WTC11 (cell line): Measurements from ENCODE around the gene SLC25A51.

ENCODE experiments used
- AFF4 ChIP-seq: sonication (generic); formaldehyde crosslinking; IDR thresholded peaks from 2 replicates; pipeline ENCODE4 v1.8.1; 2023; ENCODE audit warnings: mild to moderate bottlenecking, missing genetic modification reagents, borderline replicate concordance
- CREM ChIP-seq: sonication (generic); formaldehyde crosslinking; IDR thresholded peaks from 2 replicates; pipeline ENCODE4 v1.8.1; 2022; ENCODE audit warnings: mild to moderate bottlenecking, missing genetic modification reagents, moderate library complexity
- GRHL2 ChIP-seq: fragments of 250-450 bp; sonication (Bioruptor Pico); IDR thresholded peaks from 2 replicates; pipeline ENCODE4 v1.8.0; 2022; ENCODE audit warnings: mild to moderate bottlenecking, moderate library complexity; ENCODE audit not compliant: insufficient replicate concordance, severe bottlenecking
- NR1H2 ChIP-seq: sonication (generic); formaldehyde crosslinking; IDR thresholded peaks from 2 replicates; pipeline ENCODE4 v1.9.0; 2021; ENCODE audit warnings: mild to moderate bottlenecking, moderate library complexity, missing genetic modification reagents
- NR3C1 ChIP-seq: sonication (generic); formaldehyde crosslinking; conservative IDR thresholded peaks from 2 replicates; pipeline ENCODE4 v1.8.1; 2023; ENCODE audit warnings: low read depth, mild to moderate bottlenecking, missing genetic modification reagents
- SP1 ChIP-seq: sonication (generic); formaldehyde crosslinking; conservative IDR thresholded peaks from 2 replicates; pipeline ENCODE4 v1.8.1; 2022; ENCODE audit warnings: missing genetic modification reagents
- USF2 ChIP-seq: sonication (generic); formaldehyde crosslinking; IDR thresholded peaks from 2 replicates; pipeline ENCODE4 v1.8.1; 2023; ENCODE audit warnings: mild to moderate bottlenecking, missing genetic modification reagents, moderate library complexity
- ZNF138 ChIP-seq: sonication (generic); formaldehyde crosslinking; conservative IDR thresholded peaks from 2 replicates; pipeline ENCODE4 v1.8.1; 2022; ENCODE audit warnings: mild to moderate bottlenecking, moderate library complexity, missing genetic modification reagents
- TF ChIP-seq, protein P1 (sequence below): fragments of 200-600 bp; IDR thresholded peaks from 2 replicates; pipeline ENCODE4 v1.8.0; 2022; ENCODE audit warnings: antibody characterized with exemption
- TF ChIP-seq, protein P2 (sequence below): sonication (generic); formaldehyde crosslinking; IDR thresholded peaks from 2 replicates; pipeline ENCODE4 v1.8.0; 2022; ENCODE audit warnings: mild to moderate bottlenecking, missing genetic modification reagents
- TF ChIP-seq, protein P3 (sequence below): sonication (generic); formaldehyde crosslinking; conservative IDR thresholded peaks from 2 replicates; pipeline ENCODE4 v1.8.1; 2023; ENCODE audit warnings: mild to moderate bottlenecking, low read depth, missing genetic modification reagents, moderate library complexity
- TF ChIP-seq, protein P4 (sequence below): sonication (generic); formaldehyde crosslinking; IDR thresholded peaks from 2 replicates; pipeline ENCODE4 v1.8.1; 2022; ENCODE audit warnings: missing genetic modification reagents, borderline replicate concordance
- TF ChIP-seq, protein P5 (sequence below): fragments of 250-450 bp; sonication (Bioruptor Pico); IDR thresholded peaks from 2 replicates; pipeline ENCODE4 v1.9.0; 2021; ENCODE audit warnings: mild to moderate bottlenecking
- TF ChIP-seq, protein P6 (sequence below): fragments of 250-450 bp; sonication (Bioruptor Pico); IDR thresholded peaks from 2 replicates; pipeline ENCODE4 v1.8.0; 2021; ENCODE audit warnings: mild to moderate bottlenecking

GRCh38 chr9:37903647-37904444 lies at the start of gene SLC25A51:
- TF ChIP-seq, protein P1, sequence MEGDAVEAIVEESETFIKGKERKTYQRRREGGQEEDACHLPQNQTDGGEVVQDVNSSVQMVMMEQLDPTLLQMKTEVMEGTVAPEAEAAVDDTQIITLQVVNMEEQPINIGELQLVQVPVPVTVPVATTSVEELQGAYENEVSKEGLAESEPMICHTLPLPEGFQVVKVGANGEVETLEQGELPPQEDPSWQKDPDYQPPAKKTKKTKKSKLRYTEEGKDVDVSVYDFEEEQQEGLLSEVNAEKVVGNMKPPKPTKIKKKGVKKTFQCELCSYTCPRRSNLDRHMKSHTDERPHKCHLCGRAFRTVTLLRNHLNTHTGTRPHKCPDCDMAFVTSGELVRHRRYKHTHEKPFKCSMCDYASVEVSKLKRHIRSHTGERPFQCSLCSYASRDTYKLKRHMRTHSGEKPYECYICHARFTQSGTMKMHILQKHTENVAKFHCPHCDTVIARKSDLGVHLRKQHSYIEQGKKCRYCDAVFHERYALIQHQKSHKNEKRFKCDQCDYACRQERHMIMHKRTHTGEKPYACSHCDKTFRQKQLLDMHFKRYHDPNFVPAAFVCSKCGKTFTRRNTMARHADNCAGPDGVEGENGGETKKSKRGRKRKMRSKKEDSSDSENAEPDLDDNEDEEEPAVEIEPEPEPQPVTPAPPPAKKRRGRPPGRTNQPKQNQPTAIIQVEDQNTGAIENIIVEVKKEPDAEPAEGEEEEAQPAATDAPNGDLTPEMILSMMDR: peak; percentile 78
- TF ChIP-seq AFF4 (CRISPR knock-in tag) (no peak), GRHL2 (no peak), USF2 (CRISPR knock-in tag) (peak; percentile 99), NR3C1 (no peak), SP1 (CRISPR knock-in tag) (peak; percentile 82), NR1H2 (CRISPR knock-in tag) (no peak), CREM (CRISPR knock-in tag) (peak; percentile 69; the same call in 1 of the 2 replicates), ZNF138 (CRISPR knock-in tag) (no peak)
- TF ChIP-seq, protein P2, sequence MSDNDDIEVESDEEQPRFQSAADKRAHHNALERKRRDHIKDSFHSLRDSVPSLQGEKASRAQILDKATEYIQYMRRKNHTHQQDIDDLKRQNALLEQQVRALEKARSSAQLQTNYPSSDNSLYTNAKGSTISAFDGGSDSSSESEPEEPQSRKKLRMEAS (CRISPR knock-in tag): peak; percentile 97
- TF ChIP-seq, protein P3, sequence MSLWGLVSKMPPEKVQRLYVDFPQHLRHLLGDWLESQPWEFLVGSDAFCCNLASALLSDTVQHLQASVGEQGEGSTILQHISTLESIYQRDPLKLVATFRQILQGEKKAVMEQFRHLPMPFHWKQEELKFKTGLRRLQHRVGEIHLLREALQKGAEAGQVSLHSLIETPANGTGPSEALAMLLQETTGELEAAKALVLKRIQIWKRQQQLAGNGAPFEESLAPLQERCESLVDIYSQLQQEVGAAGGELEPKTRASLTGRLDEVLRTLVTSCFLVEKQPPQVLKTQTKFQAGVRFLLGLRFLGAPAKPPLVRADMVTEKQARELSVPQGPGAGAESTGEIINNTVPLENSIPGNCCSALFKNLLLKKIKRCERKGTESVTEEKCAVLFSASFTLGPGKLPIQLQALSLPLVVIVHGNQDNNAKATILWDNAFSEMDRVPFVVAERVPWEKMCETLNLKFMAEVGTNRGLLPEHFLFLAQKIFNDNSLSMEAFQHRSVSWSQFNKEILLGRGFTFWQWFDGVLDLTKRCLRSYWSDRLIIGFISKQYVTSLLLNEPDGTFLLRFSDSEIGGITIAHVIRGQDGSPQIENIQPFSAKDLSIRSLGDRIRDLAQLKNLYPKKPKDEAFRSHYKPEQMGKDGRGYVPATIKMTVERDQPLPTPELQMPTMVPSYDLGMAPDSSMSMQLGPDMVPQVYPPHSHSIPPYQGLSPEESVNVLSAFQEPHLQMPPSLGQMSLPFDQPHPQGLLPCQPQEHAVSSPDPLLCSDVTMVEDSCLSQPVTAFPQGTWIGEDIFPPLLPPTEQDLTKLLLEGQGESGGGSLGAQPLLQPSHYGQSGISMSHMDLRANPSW (CRISPR knock-in tag): no peak
- TF ChIP-seq, protein P4, sequence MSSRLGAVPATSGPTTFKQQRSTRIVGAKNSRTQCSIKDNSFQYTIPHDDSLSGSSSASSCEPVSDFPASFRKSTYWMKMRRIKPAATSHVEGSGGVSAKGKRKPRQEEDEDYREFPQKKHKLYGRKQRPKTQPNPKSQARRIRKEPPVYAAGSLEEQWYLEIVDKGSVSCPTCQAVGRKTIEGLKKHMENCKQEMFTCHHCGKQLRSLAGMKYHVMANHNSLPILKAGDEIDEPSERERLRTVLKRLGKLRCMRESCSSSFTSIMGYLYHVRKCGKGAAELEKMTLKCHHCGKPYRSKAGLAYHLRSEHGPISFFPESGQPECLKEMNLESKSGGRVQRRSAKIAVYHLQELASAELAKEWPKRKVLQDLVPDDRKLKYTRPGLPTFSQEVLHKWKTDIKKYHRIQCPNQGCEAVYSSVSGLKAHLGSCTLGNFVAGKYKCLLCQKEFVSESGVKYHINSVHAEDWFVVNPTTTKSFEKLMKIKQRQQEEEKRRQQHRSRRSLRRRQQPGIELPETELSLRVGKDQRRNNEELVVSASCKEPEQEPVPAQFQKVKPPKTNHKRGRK: 0 out of 2 replicates have a peak, but pooled peaks have one; percentile 6
- TF ChIP-seq, protein P5, sequence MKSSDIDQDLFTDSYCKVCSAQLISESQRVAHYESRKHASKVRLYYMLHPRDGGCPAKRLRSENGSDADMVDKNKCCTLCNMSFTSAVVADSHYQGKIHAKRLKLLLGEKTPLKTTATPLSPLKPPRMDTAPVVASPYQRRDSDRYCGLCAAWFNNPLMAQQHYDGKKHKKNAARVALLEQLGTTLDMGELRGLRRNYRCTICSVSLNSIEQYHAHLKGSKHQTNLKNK (CRISPR knock-in tag): no peak
- TF ChIP-seq, protein P6, sequence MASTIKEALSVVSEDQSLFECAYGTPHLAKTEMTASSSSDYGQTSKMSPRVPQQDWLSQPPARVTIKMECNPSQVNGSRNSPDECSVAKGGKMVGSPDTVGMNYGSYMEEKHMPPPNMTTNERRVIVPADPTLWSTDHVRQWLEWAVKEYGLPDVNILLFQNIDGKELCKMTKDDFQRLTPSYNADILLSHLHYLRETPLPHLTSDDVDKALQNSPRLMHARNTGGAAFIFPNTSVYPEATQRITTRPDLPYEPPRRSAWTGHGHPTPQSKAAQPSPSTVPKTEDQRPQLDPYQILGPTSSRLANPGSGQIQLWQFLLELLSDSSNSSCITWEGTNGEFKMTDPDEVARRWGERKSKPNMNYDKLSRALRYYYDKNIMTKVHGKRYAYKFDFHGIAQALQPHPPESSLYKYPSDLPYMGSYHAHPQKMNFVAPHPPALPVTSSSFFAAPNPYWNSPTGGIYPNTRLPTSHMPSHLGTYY (CRISPR knock-in tag): no peak
